Measurements from ENCODE around the gene FXYD2.

The FXYD2 gene

DNA sequence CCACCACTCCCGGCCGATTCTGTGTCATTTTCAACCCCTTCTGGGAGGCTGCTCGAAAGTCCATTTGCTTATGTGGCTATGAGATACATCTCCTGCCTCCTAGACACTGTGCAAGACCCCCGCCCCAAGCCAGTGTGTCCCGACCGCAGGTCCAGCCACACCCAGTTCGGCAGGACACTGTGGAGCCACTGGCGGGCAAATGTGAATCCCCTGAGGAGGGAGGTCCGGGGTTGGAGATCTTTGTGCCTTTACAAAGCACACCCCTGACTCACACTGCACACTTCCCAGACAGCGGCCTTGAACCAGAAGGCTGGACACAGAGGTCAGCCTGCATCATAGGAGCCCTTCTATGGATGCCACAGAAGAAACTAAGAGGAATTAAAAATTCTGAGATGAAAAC is 34.5 kb upstream of the FXYD2 start:
- Histone ChIP-seq H3K4me1 (ENCODE audit: control extremely low read depth in 1 of 4, control insufficient read depth in 4 of 4, insufficient read depth in 4 of 4, low read length in 3 of 4) (peaks cover 0 to 13% (median 10%) of the 10 kb centered on the region in 4 experiments), H3K36me3 (ENCODE audit: control insufficient read depth in 4 of 4, insufficient read depth in 4 of 4, low read length in 3 of 4) (no peaks in the 10 kb centered on the region), H3K27ac (ENCODE audit: insufficient read depth in 1 of 2, low read depth in 1 of 2, low read length in 2 of 2, poor library complexity in 1 of 2, severe bottlenecking in 2 of 2) (no peak overlapping the region), H3K9me3 (ENCODE audit: control extremely low read depth in 1 of 5, control insufficient read depth in 4 of 5, insufficient read depth in 2 of 5, low read depth in 1 of 5, low read length in 4 of 5) (no peaks in the 10 kb centered on the region), H3K4me3 (ENCODE audit: control insufficient read depth in 1 of 7, extremely low read depth in 1 of 7, insufficient read depth in 4 of 7, low read depth in 2 of 7, low read length in 6 of 7) (no peak overlapping the region), H3K27me3 (replicated peaks in 2 of 5; ENCODE audit: control insufficient read depth in 4 of 5, insufficient read depth in 5 of 5, low read length in 4 of 5) (no peaks in the 10 kb centered on the region)
- no peak for DNase-seq
- ChIA-PET POLR2A (no interaction called here), CTCF (interaction anchor here (2.1 kb wide), 1 partner anchor 17 kb away, joined by 9 read pairs; no protein-coding TSS in a partner anchor)
- WGBS (ENCODE audit: insufficient coverage) = 87% methylated on average over 9 of the region's 10 CpGs

DNA sequence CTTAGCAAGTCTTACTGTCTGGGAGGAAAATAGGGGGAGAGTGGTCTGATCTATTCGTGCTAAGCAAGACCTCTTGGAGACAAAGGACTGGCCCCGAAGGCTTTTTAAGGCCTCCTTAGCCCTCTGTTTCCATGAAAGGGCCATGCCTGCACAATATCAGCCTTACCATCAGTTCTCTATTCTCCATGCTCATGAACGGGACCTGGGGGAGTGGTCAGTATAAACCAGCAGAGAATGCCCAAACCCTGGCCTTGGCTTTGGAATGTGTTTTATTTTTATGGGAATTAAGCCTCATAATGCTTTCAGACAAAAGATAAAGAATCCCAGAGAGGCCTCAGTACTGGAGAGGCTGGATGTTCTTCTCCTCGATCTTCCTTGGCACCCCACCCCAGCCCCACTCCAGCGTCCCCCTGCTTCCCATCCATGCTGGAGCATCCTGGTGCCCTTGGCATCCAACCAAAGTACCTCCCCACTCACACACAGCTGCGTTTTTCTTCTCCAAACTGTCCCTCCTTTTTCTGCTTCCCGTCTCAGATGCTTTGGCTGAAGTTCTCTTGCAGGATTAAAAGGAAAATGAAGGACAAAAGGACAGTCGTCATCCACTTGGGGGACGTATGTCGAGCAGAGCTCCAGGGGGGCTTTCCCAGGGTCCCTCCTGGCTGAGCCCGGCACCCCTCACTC is 33.3 kb upstream of the FXYD2 start:
- ChIA-PET CTCF (no interaction called here), POLR2A (interaction anchor here (0.7 kb wide), 1 partner anchor 1674 kb away, joined by 4 read pairs; no protein-coding TSS in a partner anchor)
- H3K27me3 ChIP-seq (replicated peaks in 2 of 5; ENCODE audit: control insufficient read depth in 4 of 5, insufficient read depth in 5 of 5, low read length in 4 of 5) = no peaks in the 10 kb centered on the region
- peaks cover 0 to 4% (median 0%) of the 10 kb centered on the region in 5 experiments for H3K9me3 ChIP-seq (ENCODE audit: control extremely low read depth in 1 of 5, control insufficient read depth in 4 of 5, insufficient read depth in 2 of 5, low read depth in 1 of 5, low read length in 4 of 5)
- no peak overlapping the region for H3K27ac ChIP-seq (ENCODE audit: insufficient read depth in 1 of 2, low read depth in 1 of 2, low read length in 2 of 2, poor library complexity in 1 of 2, severe bottlenecking in 2 of 2)
- WGBS (ENCODE audit: insufficient coverage) = 100% methylated on average over 7 of the region's 11 CpGs
- peaks cover 0 to 13% (median 10%) of the 10 kb centered on the region in 4 experiments for H3K4me1 ChIP-seq (ENCODE audit: control extremely low read depth in 1 of 4, control insufficient read depth in 4 of 4, insufficient read depth in 4 of 4, low read length in 3 of 4)
- H3K36me3 ChIP-seq (ENCODE audit: control insufficient read depth in 4 of 4, insufficient read depth in 4 of 4, low read length in 3 of 4) = no peaks in the 10 kb centered on the region
- H3K4me3 ChIP-seq (ENCODE audit: control insufficient read depth in 1 of 7, extremely low read depth in 1 of 7, insufficient read depth in 4 of 7, low read depth in 2 of 7, low read length in 6 of 7) = no peak overlapping the region
- no peak for DNase-seq

DNA sequence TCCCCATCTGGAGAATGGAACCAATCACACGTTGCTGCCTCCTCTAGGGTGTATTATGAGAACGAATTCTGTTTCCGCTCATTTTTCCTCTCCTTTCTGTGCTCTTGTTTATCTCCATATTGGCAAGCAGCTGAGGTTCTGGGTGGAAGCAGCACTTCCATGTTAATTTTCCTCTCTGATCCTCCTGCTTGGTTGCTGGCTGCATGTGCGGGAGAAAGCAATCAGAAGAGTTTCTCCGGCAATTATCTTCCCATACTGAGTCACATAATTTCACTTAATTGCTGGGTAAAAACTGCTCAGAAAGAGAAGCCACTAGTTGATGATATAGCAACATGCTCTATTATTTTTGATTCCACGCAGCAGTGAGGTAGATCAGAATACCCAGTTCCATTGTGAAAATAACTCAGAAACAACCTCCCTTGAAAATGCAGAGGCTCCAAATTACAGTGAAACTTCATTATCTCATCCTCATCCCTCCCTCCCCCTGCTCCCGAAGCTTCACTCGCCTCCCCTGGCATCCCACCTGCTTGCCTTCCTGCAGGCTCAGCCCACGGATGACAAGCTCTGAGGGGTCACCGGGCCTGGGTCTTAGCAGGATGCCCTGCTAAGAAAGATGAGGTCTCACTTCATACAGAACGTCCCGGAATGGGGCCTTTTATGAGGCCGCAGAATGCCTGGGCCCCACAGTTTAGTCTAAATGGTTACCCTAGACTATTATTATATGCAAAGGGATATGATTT is 31.5 kb upstream of the FXYD2 start:
- Histone ChIP-seq H3K27ac (ENCODE audit: insufficient read depth in 1 of 2, low read depth in 1 of 2, low read length in 2 of 2, poor library complexity in 1 of 2, severe bottlenecking in 2 of 2) (no peak overlapping the region), H3K4me1 (ENCODE audit: control extremely low read depth in 1 of 4, control insufficient read depth in 4 of 4, insufficient read depth in 4 of 4, low read length in 3 of 4) (no peaks in the 10 kb centered on the region), H3K27me3 (replicated peaks in 2 of 5; ENCODE audit: control insufficient read depth in 4 of 5, insufficient read depth in 5 of 5, low read length in 4 of 5) (no peaks in the 10 kb centered on the region), H3K36me3 (ENCODE audit: control insufficient read depth in 4 of 4, insufficient read depth in 4 of 4, low read length in 3 of 4) (no peaks in the 10 kb centered on the region), H3K4me3 (ENCODE audit: control insufficient read depth in 1 of 7, extremely low read depth in 1 of 7, insufficient read depth in 4 of 7, low read depth in 2 of 7, low read length in 6 of 7) (no peak overlapping the region), H3K9me3 (ENCODE audit: control extremely low read depth in 1 of 5, control insufficient read depth in 4 of 5, insufficient read depth in 2 of 5, low read depth in 1 of 5, low read length in 4 of 5) (peaks cover 0 to 10% (median 4%) of the 10 kb centered on the region in 5 experiments)
- DNase-seq = no peak
- ChIA-PET CTCF (interaction anchor here (2.4 kb wide), 1 partner anchor 197 kb away, joined by 9 read pairs; no protein-coding TSS in a partner anchor), POLR2A (no interaction called here)
- 98% methylated on average over 8 of the region's 13 CpGs for WGBS (ENCODE audit: insufficient coverage)

DNA sequence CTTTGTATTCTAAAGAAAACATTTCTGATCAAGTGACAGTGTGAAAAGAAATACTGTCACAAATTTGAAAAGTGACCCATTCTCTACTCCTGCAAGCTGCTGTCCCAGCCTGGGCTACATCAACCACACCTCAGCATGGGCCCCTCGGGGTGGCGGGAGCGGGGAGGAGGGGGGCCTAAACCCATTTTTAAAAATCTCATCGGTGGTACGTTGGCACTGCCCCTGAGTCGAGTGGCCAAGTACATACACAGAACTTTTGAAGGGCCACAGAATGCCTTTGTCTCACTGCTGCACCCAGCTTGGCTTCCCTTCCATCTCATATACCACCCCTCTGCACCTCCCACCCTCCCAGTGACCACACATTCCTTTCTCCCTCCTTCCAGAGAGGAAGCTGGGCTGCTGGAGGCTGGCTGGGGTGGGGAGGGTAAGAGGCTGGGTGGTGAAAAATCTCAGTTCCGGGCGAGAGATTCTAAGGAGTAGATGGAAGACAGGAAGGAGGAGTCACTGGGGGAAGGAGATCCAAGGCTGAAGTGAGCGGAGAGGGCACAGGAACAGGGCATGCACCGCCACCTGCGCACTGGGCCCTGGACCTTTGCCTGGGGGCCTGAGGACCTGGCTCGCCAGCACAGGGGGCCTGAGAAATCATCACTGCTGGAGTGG is 30.8 kb upstream of the FXYD2 start:
- Histone ChIP-seq H3K27me3 (replicated peaks in 2 of 5; ENCODE audit: control insufficient read depth in 4 of 5, insufficient read depth in 5 of 5, low read length in 4 of 5) (no peaks in the 10 kb centered on the region), H3K4me1 (ENCODE audit: control extremely low read depth in 1 of 4, control insufficient read depth in 4 of 4, insufficient read depth in 4 of 4, low read length in 3 of 4) (no peaks in the 10 kb centered on the region), H3K27ac (ENCODE audit: insufficient read depth in 1 of 2, low read depth in 1 of 2, low read length in 2 of 2, poor library complexity in 1 of 2, severe bottlenecking in 2 of 2) (no peak overlapping the region), H3K9me3 (ENCODE audit: control extremely low read depth in 1 of 5, control insufficient read depth in 4 of 5, insufficient read depth in 2 of 5, low read depth in 1 of 5, low read length in 4 of 5) (peaks cover 0 to 10% (median 4%) of the 10 kb centered on the region in 5 experiments), H3K4me3 (ENCODE audit: control insufficient read depth in 1 of 7, extremely low read depth in 1 of 7, insufficient read depth in 4 of 7, low read depth in 2 of 7, low read length in 6 of 7) (no peak overlapping the region), H3K36me3 (ENCODE audit: control insufficient read depth in 4 of 4, insufficient read depth in 4 of 4, low read length in 3 of 4) (no peaks in the 10 kb centered on the region)
- DNase-seq = no peak
- ChIA-PET POLR2A (no interaction called here), CTCF (interaction anchor here (1.1 to 2.4 kb wide), 4 partner anchors 11 to 198 kb away, joined by 4 to 9 read pairs (median 5); no protein-coding TSS in a partner anchor)
- 78% methylated on average over 12 of the region's 12 CpGs for WGBS (ENCODE audit: insufficient coverage)

DNA sequence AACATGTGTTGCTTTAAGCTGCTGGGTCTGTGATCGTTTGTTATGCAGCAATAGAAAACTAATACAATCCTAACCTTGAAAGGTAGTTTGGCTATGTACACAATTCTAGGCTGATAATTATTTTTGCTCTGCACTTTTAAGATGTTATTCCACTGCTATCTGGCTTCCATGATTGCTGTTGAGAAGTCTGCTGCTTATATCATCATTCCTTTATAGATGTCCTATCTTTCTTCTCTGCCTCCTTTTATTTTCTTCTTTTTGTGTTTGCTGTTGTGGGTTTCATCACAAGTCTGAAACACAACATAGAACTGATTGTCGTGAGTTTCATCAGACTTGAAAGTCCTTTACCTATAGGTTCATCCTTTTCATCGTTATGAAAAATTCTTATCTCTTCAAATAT is 27.8 kb upstream of the FXYD2 start:
- Histone ChIP-seq H3K4me1 (ENCODE audit: control extremely low read depth in 1 of 4, control insufficient read depth in 4 of 4, insufficient read depth in 4 of 4, low read length in 3 of 4) (peaks cover 0 to 7% (median 5%) of the 10 kb centered on the region in 4 experiments), H3K9me3 (ENCODE audit: control extremely low read depth in 1 of 5, control insufficient read depth in 4 of 5, insufficient read depth in 2 of 5, low read depth in 1 of 5, low read length in 4 of 5) (peaks cover 0 to 10% (median 4%) of the 10 kb centered on the region in 5 experiments), H3K27ac (ENCODE audit: insufficient read depth in 1 of 2, low read depth in 1 of 2, low read length in 2 of 2, poor library complexity in 1 of 2, severe bottlenecking in 2 of 2) (no peak overlapping the region), H3K36me3 (ENCODE audit: control insufficient read depth in 4 of 4, insufficient read depth in 4 of 4, low read length in 3 of 4) (no peaks in the 10 kb centered on the region), H3K27me3 (replicated peaks in 2 of 5; ENCODE audit: control insufficient read depth in 4 of 5, insufficient read depth in 5 of 5, low read length in 4 of 5) (no peaks in the 10 kb centered on the region), H3K4me3 (ENCODE audit: control insufficient read depth in 1 of 7, extremely low read depth in 1 of 7, insufficient read depth in 4 of 7, low read depth in 2 of 7, low read length in 6 of 7) (no peak overlapping the region)
- WGBS (ENCODE audit: insufficient coverage) = 100% methylated on average over 1 of the region's 3 CpGs
- DNase-seq = no peak
- POLR2A ChIA-PET = no interaction called here
- CTCF ChIA-PET = interaction anchor here (0.6 to 2.1 kb wide), 10 partner anchors 10 to 201 kb away, joined by 3 to 10 read pairs (median 4); no protein-coding TSS in a partner anchor

DNA sequence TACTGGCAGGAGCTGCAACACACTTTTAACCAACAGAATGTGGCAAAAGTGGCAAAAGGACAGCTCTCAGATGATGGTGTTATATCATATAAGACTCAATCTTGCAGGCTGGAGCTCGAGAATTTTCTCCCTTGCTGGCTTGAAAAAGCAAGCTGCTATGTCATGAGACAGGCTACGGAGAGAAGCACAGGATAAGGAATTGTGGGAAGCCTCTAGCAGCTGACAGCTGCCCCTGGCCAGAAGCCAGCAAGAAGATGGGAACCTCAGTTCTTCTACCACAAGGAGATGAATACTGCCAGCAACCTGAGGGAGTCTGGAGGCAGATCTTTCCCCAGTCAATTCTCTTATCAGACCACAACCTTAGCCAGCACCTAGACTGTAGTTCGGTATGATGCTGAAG is 27.3 kb upstream of the FXYD2 start:
- Histone ChIP-seq H3K4me3 (ENCODE audit: control insufficient read depth in 1 of 7, extremely low read depth in 1 of 7, insufficient read depth in 4 of 7, low read depth in 2 of 7, low read length in 6 of 7) (no peak overlapping the region), H3K27me3 (replicated peaks in 2 of 5; ENCODE audit: control insufficient read depth in 4 of 5, insufficient read depth in 5 of 5, low read length in 4 of 5) (no peaks in the 10 kb centered on the region), H3K36me3 (ENCODE audit: control insufficient read depth in 4 of 4, insufficient read depth in 4 of 4, low read length in 3 of 4) (no peaks in the 10 kb centered on the region), H3K9me3 (ENCODE audit: control extremely low read depth in 1 of 5, control insufficient read depth in 4 of 5, insufficient read depth in 2 of 5, low read depth in 1 of 5, low read length in 4 of 5) (peaks cover 0 to 10% (median 4%) of the 10 kb centered on the region in 5 experiments), H3K27ac (ENCODE audit: insufficient read depth in 1 of 2, low read depth in 1 of 2, low read length in 2 of 2, poor library complexity in 1 of 2, severe bottlenecking in 2 of 2) (no peak overlapping the region), H3K4me1 (ENCODE audit: control extremely low read depth in 1 of 4, control insufficient read depth in 4 of 4, insufficient read depth in 4 of 4, low read length in 3 of 4) (peaks cover 0 to 7% (median 5%) of the 10 kb centered on the region in 4 experiments)
- no peak for DNase-seq
- POLR2A ChIA-PET = no interaction called here
- CTCF ChIA-PET = interaction anchor here (0.6 to 2.1 kb wide), 10 partner anchors 9 to 95 kb away, joined by 3 to 10 read pairs (median 4); no protein-coding TSS in a partner anchor
- WGBS (ENCODE audit: insufficient coverage) = 50% methylated on average over 2 of the region's 3 CpGs
